Liver (tissue), 9 donors: Measurements from ENCODE around the gene FNBP1. TPM values are rescaled to one million over a fixed set of nuclear protein-coding genes. Genes with fewer than 3 reads are reported as not detected.

ENCODE experiments used
- DNase-seq: peaks from one replicate; pipeline ENCODE4 v3.0.0-alpha.2; 2017; ENCODE audit warnings: low spot score
- H3K27ac ChIP-seq, 2 donors: one replicate each; pipeline ENCODE4 v1.7.0; 2013; ENCODE audit warnings: inconsistent platforms in 2 of 2, low read length in 2 of 2, control low read depth in 1 of 2, low read depth in 1 of 2, mild to moderate bottlenecking in 1 of 2
- H3K27me3 ChIP-seq, 4 donors: one replicate each; pipeline versions ENCODE4 v1.6.1 to v1.7.0; 2013; ENCODE audit warnings: low read length in 3 of 4, inconsistent platforms in 1 of 4, mild to moderate bottlenecking in 1 of 4, moderate library complexity in 1 of 4; ENCODE audit not compliant: control insufficient read depth in 4 of 4, insufficient read depth in 4 of 4
- H3K36me3 ChIP-seq, 4 donors: one replicate each; pipeline versions ENCODE4 v1.6.1 to v1.7.0; 2013; ENCODE audit warnings: low read length in 3 of 4, mild to moderate bottlenecking in 3 of 4, low read depth in 1 of 4, moderate library complexity in 1 of 4; ENCODE audit not compliant: control insufficient read depth in 4 of 4, insufficient read depth in 3 of 4
- H3K4me1 ChIP-seq, 4 donors: one replicate each; pipeline versions ENCODE4 v1.6.1 to v1.7.0; 2013; ENCODE audit warnings: low read length in 3 of 4, mild to moderate bottlenecking in 3 of 4, moderate library complexity in 1 of 4; ENCODE audit not compliant: control insufficient read depth in 4 of 4, insufficient read depth in 4 of 4
- H3K4me3 ChIP-seq, 3 donors: one replicate each; pipeline versions ENCODE4 v1.6.1 to v1.7.0; 2013; ENCODE audit warnings: low read length in 3 of 3, control low read depth in 1 of 3, low read depth in 1 of 3, mild to moderate bottlenecking in 1 of 3
- H3K9ac ChIP-seq, 2 donors: one replicate each; pipeline ENCODE4 v1.7.0; 2013; ENCODE audit warnings: low read length in 2 of 2, mild to moderate bottlenecking in 2 of 2, moderate library complexity in 2 of 2, control low read depth in 1 of 2, low read depth in 1 of 2
- H3K9me3 ChIP-seq, 4 donors: one replicate each; pipeline versions ENCODE4 v1.6.1 to v1.7.0; 2013; ENCODE audit warnings: low read length in 3 of 4; ENCODE audit not compliant: control insufficient read depth in 4 of 4
- FOXA1 ChIP-seq: IDR thresholded peaks from 2 replicates; pipeline ENCODE4 v1.6.1; 2016; ENCODE audit warnings: antibody characterized with exemption
- GABPA ChIP-seq, 2 donors: IDR thresholded peaks in 1 of 2; conservative IDR thresholded peaks in 1 of 2; 2 replicates each; pipeline ENCODE4 v1.6.1; 2016; ENCODE audit warnings: antibody characterized with exemption in 2 of 2, mild to moderate bottlenecking in 1 of 2, moderate library complexity in 1 of 2
- HNF4A ChIP-seq, 2 donors: conservative IDR thresholded peaks; 2 replicates each; pipeline ENCODE4 v1.6.1; 2016; ENCODE audit warnings: antibody characterized with exemption in 2 of 2, mild to moderate bottlenecking in 2 of 2
- HNF4G ChIP-seq: IDR thresholded peaks from 2 replicates; pipeline ENCODE4 v1.6.1; 2016; ENCODE audit warnings: antibody characterized with exemption
- JUND ChIP-seq, 2 donors: IDR thresholded peaks; 2 replicates each; pipeline ENCODE4 v1.6.1; 2016; ENCODE audit warnings: antibody characterized with exemption in 2 of 2
- NR2F2 ChIP-seq: IDR thresholded peaks from 2 replicates; pipeline ENCODE4 v1.6.1; 2016; ENCODE audit warnings: antibody characterized with exemption
- RAD21 ChIP-seq, 2 donors: IDR thresholded peaks; 2 replicates each; pipeline ENCODE4 v1.6.1; 2016; ENCODE audit warnings: antibody characterized with exemption in 2 of 2, mild to moderate bottlenecking in 2 of 2
- SP1 ChIP-seq: IDR thresholded peaks from 2 replicates; pipeline ENCODE4 v1.6.1; 2018; ENCODE audit warnings: antibody characterized with exemption, mild to moderate bottlenecking
- TAF1 ChIP-seq: conservative IDR thresholded peaks from 2 replicates; pipeline ENCODE4 v1.6.1; 2016; ENCODE audit warnings: antibody characterized with exemption, mild to moderate bottlenecking
- YY1 ChIP-seq: IDR thresholded peaks from 2 replicates; pipeline ENCODE4 v1.6.1; 2016; ENCODE audit warnings: antibody characterized with exemption, mild to moderate bottlenecking
- WGBS: extraction: QIAGEN DNeasy Blood & Tissue Kit; methylation state at CpG from one replicate; pipeline ENCODE4 v1.1.7; 2013; 5-methylcytosine and 5-hydroxymethylcytosine counted together
- polyA plus RNA-seq, 2 donors: library from polyadenylated mRNA; stranded (reverse) in 1 of 2; unstranded in 1 of 2; fragments of 200-250 nt in 1 of 2; fragments of >200 nt in 1 of 2; fragmentation: Nextera tagmentation in 1 of 2; extraction: Ambion mirVana in 1 of 2; gene quantifications; one replicate each; pipeline versions ENCODE4 v1.2.1 to v1.2.3, GENCODE V29; 2013 to 2015
- total RNA-seq, 2 donors: library from RNA; depleted of rRNA; stranded (reverse); fragments of >200 nt; gene quantifications; one replicate each; pipeline ENCODE4 v1.2.3, GENCODE V29; 2014
- TF ChIP-seq, protein P1 (sequence below): IDR thresholded peaks from 2 replicates; pipeline ENCODE4 v1.6.1; 2016; ENCODE audit warnings: antibody characterized with exemption
- TF ChIP-seq, protein P2 (sequence below): IDR thresholded peaks from 2 replicates; pipeline ENCODE4 v1.6.1; 2016; ENCODE audit warnings: antibody characterized with exemption
- TF ChIP-seq, protein P3 (sequence below): IDR thresholded peaks from 2 replicates; pipeline ENCODE4 v1.6.1; 2016; ENCODE audit warnings: antibody characterized with exemption, mild to moderate bottlenecking
- TF ChIP-seq, protein P4 (sequence below): IDR thresholded peaks from 2 replicates; pipeline ENCODE4 v1.6.1; 2016; ENCODE audit warnings: antibody characterized with exemption
- donor health status: healthy.
- donor health status: healthy.
- donor health status: healthy.
- donor health status: healthy.
- donor health status: healthy.

FNBP1 gene
- total and polyA plus RNA-seq, 4 donors, result 6.6 to 15.6 (median 12.3) TPM

DNA sequence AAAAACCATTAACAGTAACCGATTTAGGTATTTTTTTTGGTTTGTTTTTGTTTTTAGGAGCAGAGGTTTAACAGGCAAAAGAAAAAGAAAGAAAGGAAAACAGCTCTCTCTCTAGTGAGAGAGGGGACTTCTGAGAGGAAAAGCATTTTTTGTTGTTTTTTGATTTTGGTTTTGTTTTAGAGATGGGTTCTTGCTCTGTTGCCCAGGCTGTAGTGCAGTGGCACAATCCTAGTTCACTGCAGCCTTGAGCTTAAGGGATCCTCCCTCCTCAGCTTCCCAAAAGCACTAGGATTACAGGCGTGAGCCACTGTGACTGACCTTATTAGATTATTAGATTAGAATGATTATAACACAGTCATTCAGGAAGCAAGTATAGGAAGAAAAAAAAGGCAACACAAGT, 197.6 kb downstream of the FNBP1 start:
- 73% methylated on average over 2 of the region's 2 CpGs for WGBS

DNA sequence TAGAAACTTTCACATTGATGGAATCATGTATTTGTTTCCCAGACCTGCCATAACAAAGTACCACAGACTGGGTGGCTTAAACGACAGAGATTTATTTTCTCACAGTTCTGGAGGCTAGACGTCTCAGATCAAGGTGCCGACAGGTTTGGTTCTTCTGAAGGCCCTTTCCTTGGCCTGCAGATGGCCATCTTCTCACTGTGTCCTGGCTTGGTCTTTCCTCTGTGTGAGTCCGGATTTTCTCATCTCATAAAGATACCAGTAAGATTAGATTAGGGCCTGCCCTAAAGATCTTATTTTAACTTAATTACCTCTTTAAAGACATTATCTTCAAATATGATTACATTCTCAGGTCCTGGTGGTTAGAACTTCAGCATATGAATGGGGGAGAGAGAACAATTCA, 201.9 kb downstream of the FNBP1 start:
- Histone ChIP-seq H3K27me3 (no peaks in the 10 kb centered on the region), H3K9me3 (no peaks in the 10 kb centered on the region), H3K36me3 (peaks cover 0 to 2% (median 0%) of the 10 kb centered on the region in 4 donors), H3K9ac (no peak overlapping the region), H3K4me1 (peaks cover 0 to 9% (median 7%) of the 10 kb centered on the region in 4 donors), H3K4me3 (no peak overlapping the region), H3K27ac (no peak overlapping the region)
- TF ChIP-seq RAD21 (IDR thresholded peaks at IDR 0.05), result no peak
- TF ChIP-seq GABPA (IDR thresholded peaks at IDR 0.05 in 1 of 2, conservative IDR thresholded peaks at IDR 0.05 in 1 of 2), result no peak
- TF ChIP-seq YY1, result no peak
- no peak for TF ChIP-seq JUND (IDR thresholded peaks at IDR 0.05)
- TF ChIP-seq HNF4A (conservative IDR thresholded peaks at IDR 0.05), result no peak
- no peak for TF ChIP-seq SP1
- TF ChIP-seq HNF4G, result no peak
- TF ChIP-seq NR2F2, result no peak
- TF ChIP-seq, protein P1, sequence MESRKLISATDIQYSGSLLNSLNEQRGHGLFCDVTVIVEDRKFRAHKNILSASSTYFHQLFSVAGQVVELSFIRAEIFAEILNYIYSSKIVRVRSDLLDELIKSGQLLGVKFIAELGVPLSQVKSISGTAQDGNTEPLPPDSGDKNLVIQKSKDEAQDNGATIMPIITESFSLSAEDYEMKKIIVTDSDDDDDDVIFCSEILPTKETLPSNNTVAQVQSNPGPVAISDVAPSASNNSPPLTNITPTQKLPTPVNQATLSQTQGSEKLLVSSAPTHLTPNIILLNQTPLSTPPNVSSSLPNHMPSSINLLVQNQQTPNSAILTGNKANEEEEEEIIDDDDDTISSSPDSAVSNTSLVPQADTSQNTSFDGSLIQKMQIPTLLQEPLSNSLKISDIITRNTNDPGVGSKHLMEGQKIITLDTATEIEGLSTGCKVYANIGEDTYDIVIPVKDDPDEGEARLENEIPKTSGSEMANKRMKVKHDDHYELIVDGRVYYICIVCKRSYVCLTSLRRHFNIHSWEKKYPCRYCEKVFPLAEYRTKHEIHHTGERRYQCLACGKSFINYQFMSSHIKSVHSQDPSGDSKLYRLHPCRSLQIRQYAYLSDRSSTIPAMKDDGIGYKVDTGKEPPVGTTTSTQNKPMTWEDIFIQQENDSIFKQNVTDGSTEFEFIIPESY, result no peak
- TF ChIP-seq, protein P2, sequence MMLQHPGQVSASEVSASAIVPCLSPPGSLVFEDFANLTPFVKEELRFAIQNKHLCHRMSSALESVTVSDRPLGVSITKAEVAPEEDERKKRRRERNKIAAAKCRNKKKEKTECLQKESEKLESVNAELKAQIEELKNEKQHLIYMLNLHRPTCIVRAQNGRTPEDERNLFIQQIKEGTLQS, result no peak
- TF ChIP-seq, protein P3, sequence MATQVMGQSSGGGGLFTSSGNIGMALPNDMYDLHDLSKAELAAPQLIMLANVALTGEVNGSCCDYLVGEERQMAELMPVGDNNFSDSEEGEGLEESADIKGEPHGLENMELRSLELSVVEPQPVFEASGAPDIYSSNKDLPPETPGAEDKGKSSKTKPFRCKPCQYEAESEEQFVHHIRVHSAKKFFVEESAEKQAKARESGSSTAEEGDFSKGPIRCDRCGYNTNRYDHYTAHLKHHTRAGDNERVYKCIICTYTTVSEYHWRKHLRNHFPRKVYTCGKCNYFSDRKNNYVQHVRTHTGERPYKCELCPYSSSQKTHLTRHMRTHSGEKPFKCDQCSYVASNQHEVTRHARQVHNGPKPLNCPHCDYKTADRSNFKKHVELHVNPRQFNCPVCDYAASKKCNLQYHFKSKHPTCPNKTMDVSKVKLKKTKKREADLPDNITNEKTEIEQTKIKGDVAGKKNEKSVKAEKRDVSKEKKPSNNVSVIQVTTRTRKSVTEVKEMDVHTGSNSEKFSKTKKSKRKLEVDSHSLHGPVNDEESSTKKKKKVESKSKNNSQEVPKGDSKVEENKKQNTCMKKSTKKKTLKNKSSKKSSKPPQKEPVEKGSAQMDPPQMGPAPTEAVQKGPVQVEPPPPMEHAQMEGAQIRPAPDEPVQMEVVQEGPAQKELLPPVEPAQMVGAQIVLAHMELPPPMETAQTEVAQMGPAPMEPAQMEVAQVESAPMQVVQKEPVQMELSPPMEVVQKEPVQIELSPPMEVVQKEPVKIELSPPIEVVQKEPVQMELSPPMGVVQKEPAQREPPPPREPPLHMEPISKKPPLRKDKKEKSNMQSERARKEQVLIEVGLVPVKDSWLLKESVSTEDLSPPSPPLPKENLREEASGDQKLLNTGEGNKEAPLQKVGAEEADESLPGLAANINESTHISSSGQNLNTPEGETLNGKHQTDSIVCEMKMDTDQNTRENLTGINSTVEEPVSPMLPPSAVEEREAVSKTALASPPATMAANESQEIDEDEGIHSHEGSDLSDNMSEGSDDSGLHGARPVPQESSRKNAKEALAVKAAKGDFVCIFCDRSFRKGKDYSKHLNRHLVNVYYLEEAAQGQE, result no peak
- no peak for TF ChIP-seq FOXA1
- TF ChIP-seq, protein P4, sequence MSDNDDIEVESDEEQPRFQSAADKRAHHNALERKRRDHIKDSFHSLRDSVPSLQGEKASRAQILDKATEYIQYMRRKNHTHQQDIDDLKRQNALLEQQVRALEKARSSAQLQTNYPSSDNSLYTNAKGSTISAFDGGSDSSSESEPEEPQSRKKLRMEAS, result no peak
- no peak for DNase-seq
- 85% methylated on average over 4 of the region's 4 CpGs for WGBS

More for the DNA sequence above, 197.6 kb downstream of the FNBP1 start:
- DNase-seq, result no peak
- H3K4me3 ChIP-seq, result no peak overlapping the region
- H3K27ac ChIP-seq, result no peak overlapping the region
- no peaks in the 10 kb centered on the region for H3K9me3 ChIP-seq
- H3K27me3 ChIP-seq, result no peaks in the 10 kb centered on the region
- TF ChIP-seq, protein P3, result no peak
- TF ChIP-seq TAF1 (no peak), JUND (IDR thresholded peaks at IDR 0.05) (no peak), HNF4G (no peak)
- TF ChIP-seq, protein P4, result no peak
- H3K4me1 ChIP-seq, result no peaks in the 10 kb centered on the region
- peaks cover 0 to 6% (median 2%) of the 10 kb centered on the region in 4 donors for H3K36me3 ChIP-seq
- no peak overlapping the region for H3K9ac ChIP-seq
